Muscle of arm (tissue), 12 donors: ENCODE data around the gene TENT5A. TPM values are rescaled to one million over a fixed set of nuclear protein-coding genes. Genes with fewer than 3 reads are reported as not detected.

Source experiments
- DNase-seq: peaks from one replicate; pipeline ENCODE4 v3.0.0-alpha.2; 2013
- polyA plus RNA-seq, 12 donors: library from polyadenylated mRNA; unstranded; fragments of 120-200 nt; gene quantifications; one replicate each; pipeline ENCODE4 v1.2.1, GENCODE V29; 2013; ENCODE audit not compliant: insufficient read length in 12 of 12

The TENT5A gene
- polyA plus RNA-seq, 12 donors: 6.9 to 34.5 (median 10.8) TPM; not detected in 1

- no peak for DNase-seq
Observed at GRCh38 chr6:81774542-81774941, 22.1 kb upstream of the TENT5A start.

- no peak for DNase-seq
Observed at GRCh38 chr6:81773887-81774286, 21.4 kb upstream of the TENT5A start.

GRCh38 chr6:81772741-81773140 lies 20.3 kb upstream of the TENT5A start:
- no peak for DNase-seq

- DNase-seq: no peak
Observed at GRCh38 chr6:81771097-81771496, 18.6 kb upstream of the TENT5A start.

- DNase-seq: no peak
Observed at GRCh38 chr6:81770381-81770780, 17.9 kb upstream of the TENT5A start.

- DNase-seq: no peak
Observed at GRCh38 chr6:81769824-81770223, 17.3 kb upstream of the TENT5A start.

- DNase-seq: no peak
Observed at GRCh38 chr6:81768150-81768942, 15.9 kb upstream of the TENT5A start.

GRCh38 chr6:81767163-81767891 lies 14.8 kb upstream of the TENT5A start:
- DNase-seq: no peak

GRCh38 chr6:81766482-81767069 lies 14.1 kb upstream of the TENT5A start:
- peak; percentile 15 for DNase-seq

- DNase-seq: no peak
Observed at GRCh38 chr6:81764531-81764930, 12.1 kb upstream of the TENT5A start.

GRCh38 chr6:81763968-81764367 lies 11.5 kb upstream of the TENT5A start:
- DNase-seq: no peak

GRCh38 chr6:81763051-81763450 lies 10.6 kb upstream of the TENT5A start:
- DNase-seq: no peak

- no peak for DNase-seq
Observed at GRCh38 chr6:81762606-81763005, 10.1 kb upstream of the TENT5A start.

- DNase-seq: no peak
Observed at GRCh38 chr6:81762132-81762531, 9.7 kb upstream of the TENT5A start.

GRCh38 chr6:81761197-81761596 lies 8.7 kb upstream of the TENT5A start:
- DNase-seq: no peak

GRCh38 chr6:81759782-81760181 lies 7.3 kb upstream of the TENT5A start:
- no peak for DNase-seq

- no peak for DNase-seq
Observed at GRCh38 chr6:81758221-81758620, 5.7 kb upstream of the TENT5A start.

- no peak for DNase-seq
Observed at GRCh38 chr6:81756690-81757089, 4.2 kb upstream of the TENT5A start.

- DNase-seq: no peak
Observed at GRCh38 chr6:81755551-81755950, 3.1 kb upstream of the TENT5A start.

GRCh38 chr6:81754906-81755305 lies 2.4 kb upstream of the TENT5A start:
- no peak for DNase-seq

- DNase-seq: peak; percentile 86
Observed at GRCh38 chr6:81753711-81754577, 1.5 kb upstream of the TENT5A start.
